ENCODE data around the gene NAV2. TPM values are rescaled to one million over a fixed set of nuclear protein-coding genes. Genes with fewer than 3 reads are reported as not detected.

The NAV2 gene
- total and polyA plus RNA-seq, 10 donors, result 0.46 to 11.6 (median 4.1) TPM

GRCh38 chr11:19714387-19715363 lies 2.0 kb downstream of the NAV2 start:
- TF ChIP-seq CTCF (IDR thresholded peaks at IDR 0.05 in 8 of 11, conservative IDR thresholded peaks at IDR 0.05 in 3 of 11), result no peak
- no peak for TF ChIP-seq POLR2AphosphoS5 (IDR thresholded peaks at IDR 0.05)
- no peak for TF ChIP-seq POLR2A (IDR thresholded peaks at IDR 0.05)
- intact Hi-C loops (cut with DNase I; ENCODE audit: low total_unique reads), result no loop called here
- Histone ChIP-seq H3K9me3 (no peaks in the 10 kb centered on the region), H3K4me1 (peaks cover 9 to 40% (median 30%) of the 10 kb centered on the region in 6 donors), H3K36me3 (no peaks in the 10 kb centered on the region), H3K27ac (no peak overlapping the region), H3K27me3 (replicated peaks in 1 of 7) (peaks cover 0 to 44% (median 28%) of the 10 kb centered on the region in 7 donors), H3K4me3 (peak overlapping the region in 7 of 8 donors; percentile 51 to 74 (median 59))
- no peak for DNase-seq
- 7 to 15% (median 10%) methylated on average over 21 to 25 of the region's 25 CpGs for WGBS, 5 donors

GRCh38 chr11:19715373-19715772 lies 2.7 kb downstream of the NAV2 start:
- 38 to 53% (median 43%) methylated on average over 6 of the region's 6 CpGs for WGBS, 5 donors
- intact Hi-C loops (cut with DNase I; ENCODE audit: low total_unique reads), result no loop called here
- H3K4me3 ChIP-seq, result no peak overlapping the region
- H3K4me1 ChIP-seq, result peaks cover 9 to 40% (median 30%) of the 10 kb centered on the region in 6 donors
- H3K36me3 ChIP-seq, result no peaks in the 10 kb centered on the region
- TF ChIP-seq CTCF (IDR thresholded peaks at IDR 0.05 in 8 of 11, conservative IDR thresholded peaks at IDR 0.05 in 3 of 11) (no peak), POLR2A (IDR thresholded peaks at IDR 0.05) (no peak)
- H3K27me3 ChIP-seq (replicated peaks in 1 of 7), result peaks cover 0 to 44% (median 28%) of the 10 kb centered on the region in 7 donors
- no peak for DNase-seq
- no peak overlapping the region for H3K27ac ChIP-seq
- H3K9me3 ChIP-seq, result no peaks in the 10 kb centered on the region

GRCh38 chr11:19718051-19718450 lies 5.4 kb downstream of the NAV2 start:
- H3K27ac ChIP-seq, result no peak overlapping the region
- no peak for TF ChIP-seq POLR2AphosphoS5 (IDR thresholded peaks at IDR 0.05)
- TF ChIP-seq POLR2A (IDR thresholded peaks at IDR 0.05), result no peak
- TF ChIP-seq CTCF (IDR thresholded peaks at IDR 0.05 in 8 of 11, conservative IDR thresholded peaks at IDR 0.05 in 3 of 11), result no peak
- no peak for DNase-seq
- peaks cover 7 to 29% (median 19%) of the 10 kb centered on the region in 6 donors for H3K4me1 ChIP-seq
- WGBS, 5 donors, result 80 to 96% (median 86%) methylated on average over 1 of the region's 1 CpG
- H3K9me3 ChIP-seq, result no peaks in the 10 kb centered on the region
- H3K27me3 ChIP-seq (replicated peaks in 1 of 7), result peaks cover 0 to 35% (median 28%) of the 10 kb centered on the region in 7 donors
- intact Hi-C loops (cut with DNase I; ENCODE audit: low total_unique reads), result no loop called here
- H3K4me3 ChIP-seq, result no peak overlapping the region
- no peaks in the 10 kb centered on the region for H3K36me3 ChIP-seq

GRCh38 chr11:19718951-19719350 lies 6.3 kb downstream of the NAV2 start:
- no peak for DNase-seq
- WGBS, 5 donors, result 85 to 98% (median 95%) methylated on average over 4 of the region's 4 CpGs

More at GRCh38 chr11:19718951-19719350, 6.3 kb downstream of the NAV2 start:
- Histone ChIP-seq H3K27me3 (replicated peaks in 1 of 7) (peaks cover 0 to 26% (median 21%) of the 10 kb centered on the region in 7 donors), H3K27ac (no peak overlapping the region), H3K4me1 (peaks cover 0 to 28% (median 10%) of the 10 kb centered on the region in 6 donors), H3K4me3 (no peak overlapping the region), H3K36me3 (no peaks in the 10 kb centered on the region), H3K9me3 (no peaks in the 10 kb centered on the region)
- TF ChIP-seq CTCF (IDR thresholded peaks at IDR 0.05 in 8 of 11, conservative IDR thresholded peaks at IDR 0.05 in 3 of 11), result no peak
- no peak for TF ChIP-seq POLR2A (IDR thresholded peaks at IDR 0.05)
- no peak for TF ChIP-seq POLR2AphosphoS5 (IDR thresholded peaks at IDR 0.05)
- intact Hi-C loops (cut with DNase I; ENCODE audit: low total_unique reads), result no loop called here
